Hematopoietic multipotent progenitor cell treated with erythropoietin and hydrocortisone succinate and interleukin-3 and kit ligand, for 15 days (in vitro differentiated cells): ENCODE data around the gene MAPKAPK2.
"Not testable (repeated sequence)": the region's sequence is repeated elsewhere in the genome, so short reads cannot be mapped to it uniquely, and the experiment has no call there.

ENCODE experiments used
- DNase-seq: peaks from one replicate; pipeline ENCODE4 v3.0.0-alpha.2; 2015; ENCODE audit warnings: low spot score

The MAPKAPK2 gene

DNA sequence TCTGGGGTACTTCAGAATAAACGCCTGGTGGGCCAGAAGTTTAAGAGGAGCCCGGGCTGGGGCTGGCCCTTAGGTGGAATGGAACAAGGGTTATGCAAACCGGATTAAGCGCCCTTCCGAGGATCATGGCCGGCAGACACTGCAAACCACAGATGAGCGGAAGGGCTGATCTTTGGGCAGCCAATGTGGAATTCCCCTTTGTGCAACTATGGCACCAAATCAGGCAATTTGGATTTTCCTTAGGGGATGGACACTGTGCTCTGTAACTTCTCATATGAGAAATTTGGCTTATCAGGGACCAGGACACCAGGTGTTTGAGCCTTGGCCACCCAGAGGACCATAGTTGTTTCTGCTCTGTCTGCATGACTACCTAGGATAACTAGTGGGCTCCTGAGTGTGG is 93.3 kb downstream of the MAPKAPK2 start:
- no peak for DNase-seq

- not testable (repeated sequence) for DNase-seq
Measured at GRCh38 chr1:206778911-206779310, 94.2 kb downstream of the MAPKAPK2 start.

GRCh38 chr1:206779638-206780037 is 94.9 kb downstream of the MAPKAPK2 start:
- DNase-seq, result no peak

- no peak for DNase-seq
Measured at GRCh38 chr1:206782448-206782847, 97.7 kb downstream of the MAPKAPK2 start.

- no peak for DNase-seq
Measured at GRCh38 chr1:206783506-206783905, 98.8 kb downstream of the MAPKAPK2 start.
